Sigmoid colon (tissue), 7 donors: ENCODE data around the gene SLC26A9. TPM values are rescaled to one million over a fixed set of nuclear protein-coding genes. Genes with fewer than 3 reads are reported as not detected.

Source experiments
- DNase-seq: peaks from one replicate; pipeline ENCODE4 v3.0.0-alpha.2; 2019
- H3K27ac ChIP-seq, 4 donors: fragments of 200-600 bp; sonication (generic); one replicate each; pipeline ENCODE4 v1.5.1; 2016 to 2019; ENCODE audit warnings: mild to moderate bottlenecking in 1 of 4
- H3K27me3 ChIP-seq, 3 donors: fragments of 200-600 bp; sonication (generic); one replicate each; pipeline ENCODE4 v1.5.1; 2019; ENCODE audit warnings: mild to moderate bottlenecking in 1 of 3
- H3K36me3 ChIP-seq, 4 donors: fragments of 200-600 bp; sonication (generic); one replicate each; pipeline ENCODE4 v1.5.1; 2016 to 2019
- H3K4me1 ChIP-seq, 4 donors: fragments of 200-600 bp; sonication (generic); one replicate each; pipeline ENCODE4 v1.5.1; 2017 to 2019
- H3K4me3 ChIP-seq, 4 donors: fragments of 200-600 bp; sonication (generic); one replicate each; pipeline ENCODE4 v1.5.1; 2017 to 2019; ENCODE audit warnings: mild to moderate bottlenecking in 2 of 4, moderate library complexity in 1 of 4
- H3K9me3 ChIP-seq, 4 donors: fragments of 200-600 bp in 3 of 4; sonication (generic) in 3 of 4; one replicate each; pipeline versions ENCODE4 v1.5.1 to v1.6.1; 2013 to 2019
- CTCF ChIP-seq, 4 experiments: fragments of 450-650 bp in 3 of 4; fragments of 200-600 bp in 1 of 4; IDR thresholded peaks; one replicate each; pipeline ENCODE4 v1.5.1; 2016 to 2019; ENCODE audit warnings: antibody characterized with exemption in 4 of 4, mild to moderate bottlenecking in 3 of 4, moderate library complexity in 2 of 4
- EP300 ChIP-seq, 4 donors: sonication (generic); formaldehyde crosslinking; IDR thresholded peaks; one replicate each; pipeline ENCODE4 v1.6.1; 2017; ENCODE audit warnings: antibody characterized with exemption in 4 of 4
- POLR2A ChIP-seq, 2 donors: fragments of 450-650 bp; IDR thresholded peaks; one replicate each; pipeline ENCODE4 v1.6.1; 2016; ENCODE audit warnings: antibody characterized with exemption in 2 of 2, mild to moderate bottlenecking in 2 of 2, moderate library complexity in 2 of 2
- POLR2AphosphoS5 ChIP-seq, 4 donors: sonication (generic); formaldehyde crosslinking; IDR thresholded peaks; one replicate each; pipeline ENCODE4 v1.6.1; 2017; ENCODE audit warnings: antibody characterized with exemption in 4 of 4
- WGBS, 2 donors: extraction: QIAGEN DNeasy Blood & Tissue Kit; methylation state at CpG; one replicate each; pipeline ENCODE4 v1.1.7; 2013; 5-methylcytosine and 5-hydroxymethylcytosine counted together
- intact Hi-C: fragments of 100-400 bp; cut with DNase I; formaldehyde crosslinking; loops from one replicate; pipeline ENCODE4 v1.15.1; 2023
- polyA plus RNA-seq, 3 donors: library from polyadenylated mRNA; stranded (reverse); fragments of 200-250 nt; gene quantifications; one replicate each; pipeline ENCODE4 v1.2.3, GENCODE V29; 2013
- total RNA-seq, 4 donors: library from RNA; depleted of rRNA; stranded (reverse); fragments of >200 nt; gene quantifications; one replicate each; pipeline ENCODE4 v1.1.0, GENCODE V29; 2016
- donor health status: healthy with polysubstance abuse.
- donor health status: Bipolar disorder and iron deficiency.
- donor health status: healthy.

The SLC26A9 gene
- total and polyA plus RNA-seq, 7 donors = 0.60 TPM; not detected in 6

DNA sequence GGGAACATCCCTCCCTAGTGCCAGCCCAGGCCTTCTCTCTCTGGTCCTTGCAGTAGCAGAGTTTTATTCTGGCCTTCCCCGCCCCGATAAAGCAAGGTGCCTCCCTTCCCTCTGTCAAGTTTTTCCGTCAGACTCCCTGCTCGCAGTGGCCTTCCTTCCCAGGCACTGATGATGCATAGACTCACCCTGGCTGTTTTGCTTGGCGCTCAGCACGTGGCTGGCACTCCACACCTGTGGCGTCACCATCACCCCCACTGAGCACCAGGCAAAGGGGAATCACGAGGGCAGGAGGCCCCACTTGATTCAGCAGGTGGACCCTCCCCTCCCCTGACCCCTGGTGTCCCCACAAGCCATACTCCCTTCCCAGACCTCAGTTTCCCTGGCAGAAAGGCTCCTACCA lies 7.4 kb downstream of the SLC26A9 start:
- no peak overlapping the region for H3K27ac ChIP-seq
- H3K4me1 ChIP-seq = no peaks in the 10 kb centered on the region
- intact Hi-C loops = no loop called here
- WGBS, 2 donors = 72 to 88% methylated on average over 8 of the region's 8 CpGs
- H3K27me3 ChIP-seq = no peaks in the 10 kb centered on the region
- H3K9me3 ChIP-seq = no peaks in the 10 kb centered on the region
- H3K36me3 ChIP-seq = no peaks in the 10 kb centered on the region
- TF ChIP-seq POLR2A (IDR thresholded peaks at IDR 0.05) = no peak
- TF ChIP-seq CTCF (IDR thresholded peaks at IDR 0.05) = no peak
- TF ChIP-seq POLR2AphosphoS5 (IDR thresholded peaks at IDR 0.05) = no peak
- no peak for TF ChIP-seq EP300 (IDR thresholded peaks at IDR 0.05)
- DNase-seq = no peak
- no peak overlapping the region for H3K4me3 ChIP-seq

- Histone ChIP-seq H3K27me3 (no peaks in the 10 kb centered on the region), H3K4me3 (no peak overlapping the region), H3K27ac (peak overlapping the region in 1 of 4 donors; percentile 20), H3K4me1 (no peaks in the 10 kb centered on the region), H3K9me3 (no peaks in the 10 kb centered on the region), H3K36me3 (no peaks in the 10 kb centered on the region)
- TF ChIP-seq CTCF (IDR thresholded peaks at IDR 0.05) = no peak
- TF ChIP-seq EP300 (IDR thresholded peaks at IDR 0.05) = no peak
- no peak for TF ChIP-seq POLR2AphosphoS5 (IDR thresholded peaks at IDR 0.05)
- no peak for TF ChIP-seq POLR2A (IDR thresholded peaks at IDR 0.05)
- DNase-seq = no peak
- 77 to 89% methylated on average over 7 of the region's 7 CpGs for WGBS, 2 donors
- intact Hi-C loops = no loop called here
These were observed 8.5 kb downstream of the SLC26A9 start for GRCh38 chr1:205934788-205935187.

GRCh38 chr1:205933671-205934618 lies 9.3 kb downstream of the SLC26A9 start:
- H3K4me3 ChIP-seq = no peak overlapping the region
- peak overlapping the region in 1 of 4 donors; percentile 20 for H3K27ac ChIP-seq
- H3K27me3 ChIP-seq = no peaks in the 10 kb centered on the region
- intact Hi-C loops = no loop called here
- DNase-seq = no peak
- H3K9me3 ChIP-seq = no peaks in the 10 kb centered on the region
- WGBS, 2 donors = 53 to 61% methylated on average over 7 of the region's 7 CpGs
- H3K36me3 ChIP-seq = no peaks in the 10 kb centered on the region
- no peaks in the 10 kb centered on the region for H3K4me1 ChIP-seq
- TF ChIP-seq CTCF (IDR thresholded peaks at IDR 0.05) (no peak), EP300 (IDR thresholded peaks at IDR 0.05) (no peak), POLR2AphosphoS5 (IDR thresholded peaks at IDR 0.05) (no peak), POLR2A (IDR thresholded peaks at IDR 0.05) (no peak)

GRCh38 chr1:205932776-205933175 lies 10.5 kb downstream of the SLC26A9 start:
- TF ChIP-seq EP300 (IDR thresholded peaks at IDR 0.05) (no peak), POLR2AphosphoS5 (IDR thresholded peaks at IDR 0.05) (no peak), CTCF (IDR thresholded peaks at IDR 0.05) (no peak), POLR2A (IDR thresholded peaks at IDR 0.05) (no peak)
- H3K27ac ChIP-seq = no peak overlapping the region
- H3K27me3 ChIP-seq = no peaks in the 10 kb centered on the region
- intact Hi-C loops = no loop called here
- DNase-seq = no peak
- WGBS, 2 donors = 79 to 85% methylated on average over 6 of the region's 6 CpGs
- no peaks in the 10 kb centered on the region for H3K36me3 ChIP-seq
- H3K4me3 ChIP-seq = no peak overlapping the region
- H3K4me1 ChIP-seq = no peaks in the 10 kb centered on the region
- no peaks in the 10 kb centered on the region for H3K9me3 ChIP-seq
